K562 (cell line): Measurements from ENCODE around the gene PGAM2. TPM values are rescaled to one million over a fixed set of nuclear protein-coding genes. Genes with fewer than 3 reads are reported as not detected.
A peak's percentile ranks its signal among the peaks of the same experiment; 100 is the strongest.
"Not testable (repeated sequence)": the region's sequence is repeated elsewhere in the genome, so short reads cannot be mapped to it uniquely, and the experiment has no call there.

ENCODE experiments used
- CREB1 ChIP-seq, 2 experiments: sonication (generic) in 1 of 2; formaldehyde crosslinking in 1 of 2; IDR thresholded peaks; 2 replicates each; pipeline versions ENCODE4 v1.6.1 to v1.8.0; 2012 to 2022; ENCODE audit warnings: inconsistent platforms in 1 of 2, mild to moderate bottlenecking in 1 of 2, missing genetic modification reagents in 1 of 2, moderate library complexity in 1 of 2
- FOXK2 ChIP-seq, 2 experiments: fragments of 450-650 bp; IDR thresholded peaks in 1 of 2; conservative IDR thresholded peaks in 1 of 2; 2 replicates each; pipeline ENCODE4 v1.6.1; 2016; ENCODE audit warnings: low read depth in 2 of 2, mild to moderate bottlenecking in 1 of 2
- GABPB1 ChIP-seq: sonication (generic); formaldehyde crosslinking; IDR thresholded peaks from 2 replicates; pipeline ENCODE4 v1.8.0; 2022; ENCODE audit warnings: mild to moderate bottlenecking, missing genetic modification reagents
- GTF2E2 ChIP-seq: fragments of 200-800 bp; sonication (Bioruptor generic); IDR thresholded peaks from 2 replicates; pipeline ENCODE4 v1.6.1; 2016; ENCODE audit warnings: missing genetic modification characterization, missing compliant biosample characterization
- LCOR ChIP-seq: sonication (generic); formaldehyde crosslinking; IDR thresholded peaks from 2 replicates; pipeline ENCODE4 v1.8.0; 2022; ENCODE audit warnings: mild to moderate bottlenecking, missing genetic modification reagents
- LEF1 ChIP-seq: fragments of 450-650 bp; IDR thresholded peaks from 2 replicates; pipeline ENCODE4 v1.6.1; 2016; ENCODE audit warnings: mild to moderate bottlenecking
- MBD2 ChIP-seq: sonication (generic); IDR thresholded peaks from 2 replicates; pipeline ENCODE4 v1.6.1; 2016; ENCODE audit warnings: low read depth, borderline replicate concordance
- MEIS2 ChIP-seq: fragments of 450-650 bp; IDR thresholded peaks from 2 replicates; pipeline ENCODE4 v1.6.1; 2014; ENCODE audit warnings: mild to moderate bottlenecking; ENCODE audit not compliant: partially characterized antibody
- MYC ChIP-seq, 2 experiments: fragments of 250-450 bp in 1 of 2; sonication (Bioruptor Pico) in 1 of 2; IDR thresholded peaks; 2 replicates each; pipeline versions ENCODE4 v1.5.1 to v1.6.1; 2012 to 2021; ENCODE audit warnings: low read depth in 2 of 2, borderline replicate concordance in 1 of 2, improper control_type of control experiment in 1 of 2, low read length in 1 of 2, mild to moderate bottlenecking in 1 of 2, moderate library complexity in 1 of 2
- POLR2G ChIP-seq: fragments of 200-400 bp; formaldehyde crosslinking; IDR thresholded peaks from 2 replicates; pipeline ENCODE4 v1.6.1; 2017; ENCODE audit warnings: low read depth, mild to moderate bottlenecking, antibody characterized with exemption, low read length, moderate library complexity
- RBM25 ChIP-seq: fragments of 200-400 bp; formaldehyde crosslinking; IDR thresholded peaks from 2 replicates; pipeline ENCODE4 v1.6.1; 2018; ENCODE audit warnings: low read length, low read depth, moderate library complexity; ENCODE audit not compliant: severe bottlenecking
- SMARCA5 ChIP-seq: fragments of 450-650 bp; IDR thresholded peaks from 2 replicates; pipeline ENCODE4 v1.6.1; 2016
- SNIP1 ChIP-seq: fragments of 450-650 bp; IDR thresholded peaks from 2 replicates; pipeline ENCODE4 v1.7.1; 2017; ENCODE audit warnings: low read depth, mild to moderate bottlenecking
- TAF9B ChIP-seq: fragments of 450-650 bp; IDR thresholded peaks from 2 replicates; pipeline ENCODE4 v1.6.1; 2018; ENCODE audit warnings: mild to moderate bottlenecking; ENCODE audit not compliant: partially characterized antibody
- TOE1 ChIP-seq, 2 experiments: fragments of 450-650 bp in 1 of 2; sonication (generic) in 1 of 2; formaldehyde crosslinking in 1 of 2; IDR thresholded peaks; 2 replicates each; pipeline versions ENCODE4 v1.7.1 to v1.8.0; 2016 to 2022; ENCODE audit warnings: borderline replicate concordance in 2 of 2, mild to moderate bottlenecking in 2 of 2, antibody characterized with exemption in 1 of 2, inconsistent platforms in 1 of 2, low read depth in 1 of 2, missing genetic modification reagents in 1 of 2, moderate library complexity in 1 of 2
- YY1 ChIP-seq, 3 experiments: IDR thresholded peaks; 2 replicates each; pipeline ENCODE4 v1.6.1; 2011; ENCODE audit warnings: low read length in 2 of 3, mild to moderate bottlenecking in 2 of 3, moderate library complexity in 2 of 3, borderline replicate concordance in 1 of 3, control low read depth in 1 of 3, low read depth in 1 of 3; ENCODE audit not compliant: insufficient read depth in 3 of 3, insufficient replicate concordance in 2 of 3, control insufficient read depth in 1 of 3, insufficient read length in 1 of 3; ENCODE audit errors: extremely low read depth in 1 of 3
- polyA plus RNA-seq, 8 experiments: library from polyadenylated mRNA; depleted of rRNA in 4 of 8; stranded (reverse) in 5 of 8; unstranded in 3 of 8; fragments of >200 nt; fragmentation: Nextera tagmentation in 2 of 8; fragmentation: Illumina TruSeq in 1 of 8; extraction: Ambion mirVana in 2 of 8; extraction: Trizol in 1 of 8; gene quantifications; 2 replicates each; pipeline versions ENCODE4 v1.2.1 to v1.2.3, GENCODE V29; 2011 to 2014; ENCODE audit warnings: inconsistent platforms in 1 of 8, missing spikeins in 1 of 8
- total RNA-seq, 7 experiments: library from RNA; depleted of rRNA in 6 of 7; stranded (reverse); fragments of >200 nt in 6 of 7; fragmentation: Illumina TruSeq in 2 of 7; extraction: Trizol in 2 of 7; gene quantifications; 2 replicates each; pipeline versions ENCODE4 v1.2.1 to v1.2.3, GENCODE V29; 2011 to 2021; ENCODE audit warnings: low replicate concordance in 1 of 7
- TF ChIP-seq, protein P1 (sequence below): fragments of 250-450 bp; sonication (Bioruptor Pico); IDR thresholded peaks from 2 replicates; pipeline ENCODE4 v1.4.0; 2020
- TF ChIP-seq, protein P2 (sequence below): sonication (generic); formaldehyde crosslinking; IDR thresholded peaks from 2 replicates; pipeline ENCODE4 v1.8.0; 2022; ENCODE audit warnings: missing genetic modification reagents, mild to moderate bottlenecking, moderate library complexity, borderline replicate concordance
- TF ChIP-seq, protein P3 (sequence below): fragments of 450-650 bp; IDR thresholded peaks from 2 replicates; pipeline ENCODE4 v1.7.1; 2018; ENCODE audit warnings: mild to moderate bottlenecking, low read depth; ENCODE audit not compliant: partially characterized antibody

Gene PGAM2
- total and polyA plus RNA-seq, 9 of the 15 experiments (the other 6 are each of a cell fraction or from before 2014, with no cell fraction given) = not detected

DNA sequence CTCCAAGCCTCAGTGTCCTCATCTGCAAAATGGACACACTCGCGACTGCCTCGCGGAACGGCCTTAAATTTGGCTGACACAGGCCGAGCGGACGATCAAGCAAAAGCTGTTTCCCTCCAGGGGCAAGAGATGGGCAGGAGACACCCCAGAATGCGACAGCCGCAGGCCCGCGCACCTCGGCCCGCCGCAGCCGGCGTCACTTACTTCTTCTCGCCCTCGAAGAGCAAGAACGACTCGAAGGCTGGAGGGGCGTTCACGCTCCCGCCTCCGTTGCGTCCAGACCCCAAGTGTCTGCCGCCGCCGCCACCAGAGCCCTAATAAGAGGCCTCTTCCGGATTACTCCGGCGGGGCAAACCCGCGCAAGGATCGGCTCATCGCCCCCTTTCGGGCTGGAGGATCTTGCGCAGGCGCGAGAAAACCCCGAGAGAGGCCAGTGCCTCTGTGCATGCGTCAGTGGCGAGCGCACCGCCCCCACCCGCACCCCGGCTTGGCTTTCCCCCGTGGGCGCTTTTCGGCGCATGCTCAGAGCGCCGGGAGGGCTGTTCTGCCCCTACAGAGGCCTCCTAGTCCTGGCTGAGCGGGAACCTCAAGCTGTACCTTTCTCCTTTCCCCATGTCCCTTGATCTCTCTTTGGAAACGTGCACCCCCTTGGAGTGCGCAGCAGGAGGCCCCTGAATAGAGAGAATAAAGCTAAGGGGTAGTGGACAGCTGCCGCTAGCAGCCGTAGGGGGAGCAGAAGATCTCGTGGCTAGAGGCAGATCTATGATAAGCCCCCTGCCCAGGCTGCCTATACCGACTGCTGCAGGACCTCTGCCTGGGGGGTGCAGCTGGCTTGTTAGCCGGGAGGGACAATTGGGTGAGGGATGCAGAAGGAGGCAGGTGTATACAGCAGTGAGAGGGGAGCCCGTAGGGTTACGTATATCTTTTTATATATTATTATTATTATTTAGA lies 46.2 kb downstream of the PGAM2 start (continued):
- TF ChIP-seq CREB1 (IDR thresholded peaks at IDR 0.05) (peak; percentile 59; the same call in 1 of the 2 replicates), CREB1 (CRISPR knock-in tag; IDR thresholded peaks at IDR 0.05) (peak; percentile 63; the same call in 1 of the 2 replicates), SNIP1 (peak; percentile 52; the same call in 1 of the 2 replicates), SMARCA5 (0 out of 2 replicates have a peak, but pooled peaks have one; percentile 33), MEIS2 (peak; percentile 85), TOE1 (IDR thresholded peaks at IDR 0.05; ENCODE audit: borderline replicate concordance) (peak; percentile 67; the same call in 1 of the 2 replicates), LEF1 (peak; percentile 43; the same call in 1 of the 2 replicates), MBD2 (peak; percentile 63; the same call in 1 of the 2 replicates), GTF2E2 (tag) (0 out of 2 replicates have a peak, but pooled peaks have one; percentile 34), YY1 (IDR thresholded peaks at IDR 0.05; ENCODE audit: borderline replicate concordance in 1 of 3, control insufficient read depth in 1 of 3, extremely low read depth in 1 of 3, insufficient read depth in 3 of 3, insufficient read length in 1 of 3, insufficient replicate concordance in 2 of 3, low read depth in 1 of 3, low read length in 2 of 3) (peak in 1 of 3 experiments; percentile 34), RBM25 (peak; percentile 59), FOXK2 (conservative IDR thresholded peaks at IDR 0.05 in 1 of 2, IDR thresholded peaks at IDR 0.05 in 1 of 2; ENCODE audit: low read depth in 2 of 2) (peak; percentile 51 to 63; a peak in 2 of 4 replicates), POLR2G (peak; percentile 96), LCOR (CRISPR knock-in tag) (peak; percentile 88), MYC (IDR thresholded peaks at IDR 0.05; ENCODE audit: low read depth, low read length) (peak; percentile 59; the same call in 1 of the 2 replicates), GABPB1 (CRISPR knock-in tag) (peak; percentile 93), TAF9B (peak; percentile 85)
- TF ChIP-seq TOE1, MYC (CRISPR knock-in tag; IDR thresholded peaks at IDR 0.05; ENCODE audit: borderline replicate concordance, low read depth): not testable (repeated sequence)
- TF ChIP-seq, protein P1, sequence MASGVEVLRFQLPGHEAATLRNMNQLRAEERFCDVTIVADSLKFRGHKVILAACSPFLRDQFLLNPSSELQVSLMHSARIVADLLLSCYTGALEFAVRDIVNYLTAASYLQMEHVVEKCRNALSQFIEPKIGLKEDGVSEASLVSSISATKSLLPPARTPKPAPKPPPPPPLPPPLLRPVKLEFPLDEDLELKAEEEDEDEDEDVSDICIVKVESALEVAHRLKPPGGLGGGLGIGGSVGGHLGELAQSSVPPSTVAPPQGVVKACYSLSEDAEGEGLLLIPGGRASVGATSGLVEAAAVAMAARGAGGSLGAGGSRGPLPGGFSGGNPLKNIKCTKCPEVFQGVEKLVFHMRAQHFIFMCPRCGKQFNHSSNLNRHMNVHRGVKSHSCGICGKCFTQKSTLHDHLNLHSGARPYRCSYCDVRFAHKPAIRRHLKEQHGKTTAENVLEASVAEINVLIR (CRISPR knock-in tag) = peak; percentile 13; the same call in 1 of the 2 replicates
- TF ChIP-seq, protein P2, sequence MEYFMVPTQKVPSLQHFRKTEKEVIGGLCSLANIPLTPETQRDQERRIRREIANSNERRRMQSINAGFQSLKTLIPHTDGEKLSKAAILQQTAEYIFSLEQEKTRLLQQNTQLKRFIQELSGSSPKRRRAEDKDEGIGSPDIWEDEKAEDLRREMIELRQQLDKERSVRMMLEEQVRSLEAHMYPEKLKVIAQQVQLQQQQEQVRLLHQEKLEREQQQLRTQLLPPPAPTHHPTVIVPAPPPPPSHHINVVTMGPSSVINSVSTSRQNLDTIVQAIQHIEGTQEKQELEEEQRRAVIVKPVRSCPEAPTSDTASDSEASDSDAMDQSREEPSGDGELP (CRISPR knock-in tag) = peak; percentile 83
- TF ChIP-seq, protein P3, sequence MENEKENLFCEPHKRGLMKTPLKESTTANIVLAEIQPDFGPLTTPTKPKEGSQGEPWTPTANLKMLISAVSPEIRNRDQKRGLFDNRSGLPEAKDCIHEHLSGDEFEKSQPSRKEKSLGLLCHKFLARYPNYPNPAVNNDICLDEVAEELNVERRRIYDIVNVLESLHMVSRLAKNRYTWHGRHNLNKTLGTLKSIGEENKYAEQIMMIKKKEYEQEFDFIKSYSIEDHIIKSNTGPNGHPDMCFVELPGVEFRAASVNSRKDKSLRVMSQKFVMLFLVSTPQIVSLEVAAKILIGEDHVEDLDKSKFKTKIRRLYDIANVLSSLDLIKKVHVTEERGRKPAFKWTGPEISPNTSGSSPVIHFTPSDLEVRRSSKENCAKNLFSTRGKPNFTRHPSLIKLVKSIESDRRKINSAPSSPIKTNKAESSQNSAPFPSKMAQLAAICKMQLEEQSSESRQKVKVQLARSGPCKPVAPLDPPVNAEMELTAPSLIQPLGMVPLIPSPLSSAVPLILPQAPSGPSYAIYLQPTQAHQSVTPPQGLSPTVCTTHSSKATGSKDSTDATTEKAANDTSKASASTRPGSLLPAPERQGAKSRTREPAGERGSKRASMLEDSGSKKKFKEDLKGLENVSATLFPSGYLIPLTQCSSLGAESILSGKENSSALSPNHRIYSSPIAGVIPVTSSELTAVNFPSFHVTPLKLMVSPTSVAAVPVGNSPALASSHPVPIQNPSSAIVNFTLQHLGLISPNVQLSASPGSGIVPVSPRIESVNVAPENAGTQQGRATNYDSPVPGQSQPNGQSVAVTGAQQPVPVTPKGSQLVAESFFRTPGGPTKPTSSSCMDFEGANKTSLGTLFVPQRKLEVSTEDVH = peak; percentile 80
